SKM-1 treated with dmso at 0.1 percent for 144 hours (cell line): ENCODE data around the gene SLC37A1.
"Not testable (repeated sequence)": the region's sequence is repeated elsewhere in the genome, so short reads cannot be mapped to it uniquely, and the experiment has no call there.

ENCODE experiments used
- DNase-seq: peaks from one replicate; lab custom pipeline; 2025; ENCODE audit not compliant: unreplicated experiment; lab: John Stamatoyannopoulos, UW

SLC37A1 gene

GRCh38 chr21:42513151-42513984, at the start of gene SLC37A1:
Gene SLC37A1, plus strand, starts transcription at chr21:42513852. Its CDS starts 4,603 bp downstream, at chr21:42518455.
- DNase-seq, result no peak

DNA sequence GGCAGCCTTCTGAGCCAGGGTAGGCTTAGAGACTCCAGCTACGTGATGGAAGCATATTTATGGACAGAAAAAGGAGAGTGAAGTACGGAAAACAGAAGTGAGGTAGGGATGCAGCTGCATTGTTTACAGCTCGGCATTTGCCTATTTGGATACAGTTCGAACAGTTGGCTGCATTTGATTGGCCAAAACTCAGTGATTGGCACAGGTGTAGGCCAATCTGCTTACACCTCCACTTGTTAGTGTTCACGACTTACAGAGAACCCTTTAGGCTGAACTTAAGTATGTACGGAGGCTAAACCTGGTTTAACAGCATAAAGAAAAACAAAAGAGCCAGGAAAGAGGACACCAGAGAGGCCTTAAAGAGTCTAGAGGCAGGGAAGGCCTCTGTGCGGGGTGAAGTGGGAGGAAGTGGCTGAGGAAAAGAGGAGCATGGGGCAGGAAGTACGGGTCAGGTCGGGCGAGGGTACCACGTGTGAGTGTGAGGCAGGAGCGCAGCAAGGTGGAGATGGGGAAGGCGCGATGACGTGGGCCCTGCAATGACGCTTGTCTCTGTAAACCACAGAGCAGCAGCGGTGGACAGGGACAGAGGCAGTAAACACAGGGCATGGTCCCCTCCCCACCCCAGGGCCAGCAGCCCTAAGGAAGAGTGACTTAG, 49.7 kb upstream of the SLC37A1 start:
- no peak for DNase-seq

DNA sequence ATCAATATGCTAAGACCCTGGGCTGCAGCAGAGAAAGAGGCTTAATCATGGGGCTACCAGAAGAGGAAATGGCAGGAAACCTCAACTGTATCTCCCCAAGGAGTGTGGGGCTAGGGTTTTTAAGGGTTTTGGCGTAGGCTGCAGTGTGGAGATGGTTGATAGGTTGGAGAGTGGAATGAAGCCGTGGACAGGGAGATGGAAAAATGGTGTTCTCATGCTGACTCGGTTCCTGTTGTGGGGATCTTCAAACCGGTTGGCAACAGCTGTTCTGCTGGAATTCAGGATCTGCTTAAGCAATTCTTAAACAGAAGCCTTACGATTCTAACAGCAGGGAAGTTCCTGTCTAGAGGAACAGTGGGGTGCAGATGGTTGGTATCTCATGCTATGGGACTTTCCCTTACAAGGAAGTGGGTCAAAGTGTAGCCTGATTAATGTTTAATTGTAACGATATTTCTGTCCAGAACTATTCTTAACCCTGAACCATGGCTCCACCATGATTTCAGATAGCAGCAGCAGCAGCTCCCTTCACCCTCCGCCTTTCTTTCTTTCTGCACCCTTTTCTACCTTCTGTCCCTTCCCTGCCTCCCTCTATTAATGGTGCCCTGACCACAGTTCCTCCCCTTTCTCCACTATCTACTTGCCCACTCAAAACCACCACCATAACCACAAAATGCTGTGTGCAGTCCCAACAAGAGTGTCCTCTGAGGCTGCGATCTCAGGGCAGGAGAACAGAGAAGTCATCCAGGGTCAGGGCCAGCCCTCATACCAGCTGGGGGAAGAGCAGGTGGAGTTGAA, 48.4 kb upstream of the SLC37A1 start:
- peak; percentile 5 for DNase-seq

- no peak for DNase-seq
These were observed 47.9 kb upstream of the SLC37A1 start for GRCh38 chr21:42465803-42466127.

DNA sequence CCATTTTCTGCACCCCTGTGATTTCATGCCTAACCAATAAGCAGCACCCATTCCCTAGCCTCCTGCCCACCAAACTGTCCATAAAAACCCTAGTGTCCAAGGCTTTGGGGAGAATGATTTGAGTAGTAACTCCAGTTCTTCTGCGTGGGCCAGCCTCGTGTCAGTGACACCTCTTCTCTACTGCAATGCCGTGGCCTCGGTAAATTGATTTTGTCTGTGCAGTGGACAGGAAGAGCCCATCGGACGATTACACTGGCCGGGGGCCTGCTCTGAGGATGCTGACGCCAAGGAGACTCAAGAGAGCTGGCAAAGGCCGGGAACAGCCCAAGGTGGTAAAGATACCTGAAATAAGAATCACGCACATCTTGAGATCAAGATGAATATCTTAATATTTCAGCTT, 47.0 kb upstream of the SLC37A1 start:
- no peak for DNase-seq

DNA sequence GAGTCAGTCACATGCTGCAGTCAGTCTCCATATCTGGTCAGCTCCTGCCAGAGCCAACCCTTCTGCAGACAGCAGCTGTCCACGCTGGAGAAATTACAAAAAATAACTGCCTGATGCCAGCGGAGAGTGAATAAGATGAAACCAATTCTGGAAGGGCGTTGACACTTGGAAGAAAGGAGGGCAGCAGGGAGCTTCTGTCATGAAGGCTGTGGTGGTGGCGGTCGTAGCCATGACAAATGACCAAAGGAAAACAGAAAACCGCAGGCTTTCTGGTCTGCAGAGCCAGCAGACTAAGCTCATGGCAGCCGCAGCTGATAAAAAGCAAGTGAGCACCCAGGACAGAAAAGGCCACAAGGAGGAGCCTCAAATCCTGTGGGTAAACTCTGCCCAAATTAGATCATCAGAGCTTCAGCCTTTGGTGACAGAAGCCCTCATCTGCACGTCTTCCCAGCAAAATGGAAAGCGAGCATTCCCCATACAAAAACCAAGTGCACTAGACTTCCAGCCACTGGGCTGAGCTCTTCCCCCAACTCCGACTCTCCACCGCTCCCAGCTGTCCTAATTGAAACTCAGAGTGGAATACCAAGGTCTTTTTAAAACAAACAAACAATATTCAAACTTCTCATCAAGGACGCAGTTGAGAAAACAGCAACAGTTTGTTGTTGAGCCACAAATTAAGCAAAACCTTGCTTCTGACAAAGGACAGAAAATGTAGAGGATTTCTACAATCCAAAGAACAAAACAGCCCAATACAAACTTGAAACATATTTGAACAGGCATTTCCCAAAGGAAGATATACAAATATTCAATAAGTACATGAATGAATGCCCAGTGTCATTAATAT, 46.3 kb upstream of the SLC37A1 start:
- DNase-seq, result peak; percentile 41

- no peak for DNase-seq
These were observed 45.0 kb upstream of the SLC37A1 start for GRCh38 chr21:42468491-42469131.

DNA sequence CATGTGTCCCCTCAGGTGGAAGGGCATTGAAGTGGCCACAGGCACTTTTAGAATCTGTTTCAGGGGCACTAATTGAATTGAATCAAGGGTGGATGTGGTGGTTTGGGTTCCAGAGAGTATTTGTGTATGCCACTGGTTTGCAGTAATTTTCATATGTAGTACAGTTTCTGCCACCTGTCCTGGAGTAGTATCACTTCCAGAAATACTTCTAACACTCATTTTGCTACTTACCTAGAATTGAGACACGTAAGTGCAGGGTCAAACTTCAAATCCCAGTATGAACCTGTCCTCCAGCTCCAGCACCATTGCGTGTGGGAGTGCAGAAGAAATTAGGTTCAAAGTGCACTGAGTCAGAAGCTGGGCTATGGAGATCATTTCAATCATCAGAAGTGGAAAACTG, 44.4 kb upstream of the SLC37A1 start:
- DNase-seq, result no peak

GRCh38 chr21:42469726-42470125, 43.9 kb upstream of the SLC37A1 start:
- not testable (repeated sequence) for DNase-seq

DNA sequence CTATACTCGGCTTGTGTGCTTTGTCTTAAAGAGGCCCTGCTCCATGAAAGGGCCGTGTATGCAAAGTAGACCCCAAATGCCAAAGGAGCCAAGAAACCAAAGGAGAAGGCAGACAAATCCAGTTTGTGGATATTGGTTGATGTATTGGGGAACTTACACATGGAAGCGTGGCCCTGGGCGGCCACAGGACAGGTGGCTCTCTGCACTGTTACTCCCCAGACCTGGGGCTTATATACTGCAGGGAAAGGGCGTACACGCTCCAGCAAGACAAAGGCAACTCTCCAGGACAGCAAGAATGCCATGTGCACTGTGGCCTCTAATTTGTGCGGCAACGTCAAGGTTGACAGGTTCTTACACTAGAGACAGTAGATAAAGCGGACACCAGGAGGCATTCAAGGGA, 42.4 kb upstream of the SLC37A1 start:
- no peak for DNase-seq

- DNase-seq, result no peak
These were observed 41.8 kb upstream of the SLC37A1 start for GRCh38 chr21:42471716-42472330.

DNA sequence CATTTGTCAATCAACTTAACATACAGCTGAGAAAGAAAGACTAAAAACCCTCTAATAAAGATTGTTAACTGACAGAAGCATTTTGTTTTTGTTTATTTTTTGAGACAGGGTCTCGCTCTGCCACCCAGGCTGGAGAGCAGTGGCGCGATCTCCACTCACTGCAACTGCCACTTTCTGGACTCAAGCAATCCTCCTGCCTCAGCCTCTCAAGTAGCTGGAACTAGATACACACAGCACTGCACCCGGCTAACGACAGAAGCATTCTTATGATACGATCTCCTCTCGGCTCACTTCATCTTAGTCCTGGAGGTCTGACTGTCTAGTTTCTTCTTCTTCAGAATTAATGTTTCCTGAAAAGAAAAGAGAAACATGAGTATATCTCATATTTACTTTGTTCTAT, 41.1 kb upstream of the SLC37A1 start:
- DNase-seq, result no peak

GRCh38 chr21:42473498-42474042, 40.1 kb upstream of the SLC37A1 start:
- no peak for DNase-seq

GRCh38 chr21:42474043-42474831, 39.4 kb upstream of the SLC37A1 start:
- DNase-seq, result no peak

DNA sequence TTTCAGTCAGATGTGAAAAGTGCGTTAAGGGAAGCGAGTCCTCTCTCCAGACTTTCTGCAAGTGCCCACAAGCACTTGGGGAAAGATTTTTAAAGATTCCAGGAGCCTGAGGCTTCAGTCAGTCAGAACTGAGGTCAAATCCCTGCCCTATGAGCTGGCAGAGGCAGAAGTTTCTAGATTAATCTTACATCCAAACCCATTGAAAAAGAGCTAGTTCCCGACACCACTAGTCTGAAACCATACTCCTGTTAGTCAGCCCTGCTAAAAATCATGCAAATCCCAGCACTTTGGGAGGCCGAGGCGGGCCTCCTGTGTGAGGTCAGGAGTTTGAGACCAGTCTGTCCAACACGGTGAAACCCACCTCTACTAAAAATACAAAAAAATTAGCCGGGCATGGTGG, 38.6 kb upstream of the SLC37A1 start:
- DNase-seq, result no peak

- no peak for DNase-seq
These were observed 37.9 kb upstream of the SLC37A1 start for GRCh38 chr21:42475526-42476387.

- DNase-seq, result no peak
These were observed 37.0 kb upstream of the SLC37A1 start for GRCh38 chr21:42476388-42477331.
